Measurements from ENCODE around the gene RAD51B.

- TF ChIP-seq PRRX2 (CRISPR knock-in tag; IDR thresholded peaks at IDR 0.05): no peak
- TF ChIP-seq ZNF416 (CRISPR knock-in tag; IDR thresholded peaks at IDR 0.05): no peak
- no peak for TF ChIP-seq CTCF (IDR thresholded peaks at IDR 0.05)
- TF ChIP-seq, protein P1, sequence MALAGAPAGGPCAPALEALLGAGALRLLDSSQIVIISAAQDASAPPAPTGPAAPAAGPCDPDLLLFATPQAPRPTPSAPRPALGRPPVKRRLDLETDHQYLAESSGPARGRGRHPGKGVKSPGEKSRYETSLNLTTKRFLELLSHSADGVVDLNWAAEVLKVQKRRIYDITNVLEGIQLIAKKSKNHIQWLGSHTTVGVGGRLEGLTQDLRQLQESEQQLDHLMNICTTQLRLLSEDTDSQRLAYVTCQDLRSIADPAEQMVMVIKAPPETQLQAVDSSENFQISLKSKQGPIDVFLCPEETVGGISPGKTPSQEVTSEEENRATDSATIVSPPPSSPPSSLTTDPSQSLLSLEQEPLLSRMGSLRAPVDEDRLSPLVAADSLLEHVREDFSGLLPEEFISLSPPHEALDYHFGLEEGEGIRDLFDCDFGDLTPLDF (CRISPR knock-in tag; IDR thresholded peaks at IDR 0.05): no peak
- no peak for TF ChIP-seq CREB1 (CRISPR knock-in tag; IDR thresholded peaks at IDR 0.05)
- no peak for TF ChIP-seq SMAD3 (CRISPR knock-in tag; IDR thresholded peaks at IDR 0.05; ENCODE audit: borderline replicate concordance)
- TF ChIP-seq OVOL2 (CRISPR knock-in tag; IDR thresholded peaks at IDR 0.05; ENCODE audit: borderline replicate concordance): no peak
- no peak for TF ChIP-seq SP1 (CRISPR knock-in tag; conservative IDR thresholded peaks at IDR 0.05)
- TF ChIP-seq TP53 (CRISPR knock-in tag; IDR thresholded peaks at IDR 0.05): no peak
- no peak for TF ChIP-seq NFATC4 (CRISPR knock-in tag; IDR thresholded peaks at IDR 0.05)
- no peak for TF ChIP-seq MLX (CRISPR knock-in tag; IDR thresholded peaks at IDR 0.05)
- TF ChIP-seq FOXK1 (CRISPR knock-in tag; IDR thresholded peaks at IDR 0.05): no peak
- TF ChIP-seq JUN (CRISPR knock-in tag; IDR thresholded peaks at IDR 0.05): no peak
- no peak for TF ChIP-seq FOXP1 (CRISPR knock-in tag; IDR thresholded peaks at IDR 0.05; ENCODE audit: borderline replicate concordance)
Observed at GRCh38 chr14:68407825-68408224, 588.2 kb downstream of the RAD51B start.
